Activated CD4-positive, alpha-beta T cell treated with anti-CD3 and anti-CD28 coated beads, Interleukin-2, Interleukin-6, amounts not matched to agents 100 ng/mL and 50 ng/mL, durations not matched to agents 16 hours and 8 hours (primary cell): Measurements from ENCODE around the gene HOXD10.

Experiments used
- DNase-seq: peaks from one replicate; pipeline ENCODE4 v3.0.0-alpha.2; 2020

Gene HOXD10

GRCh38 chr2:176107731-176108181 lies 8.8 kb upstream of the HOXD10 start:
- no peak for DNase-seq

GRCh38 chr2:176109192-176109901 lies 7.2 kb upstream of the HOXD10 start:
- no peak for DNase-seq

- DNase-seq = no peak
Measured at GRCh38 chr2:176109946-176110345, 6.6 kb upstream of the HOXD10 start.

GRCh38 chr2:176110415-176111308 lies 5.9 kb upstream of the HOXD10 start:
- no peak for DNase-seq

GRCh38 chr2:176111309-176111663 lies 5.3 kb upstream of the HOXD10 start:
- DNase-seq = peak; percentile 47

GRCh38 chr2:176111846-176112374 lies 4.7 kb upstream of the HOXD10 start:
- DNase-seq = no peak

- no peak for DNase-seq
Measured at GRCh38 chr2:176112375-176113302, 3.9 kb upstream of the HOXD10 start.

- no peak for DNase-seq
Measured at GRCh38 chr2:176114120-176114929, 2.3 kb upstream of the HOXD10 start.

- no peak for DNase-seq
Measured at GRCh38 chr2:176114930-176115625, 1.5 kb upstream of the HOXD10 start.

GRCh38 chr2:176117162-176117822 lies 714 bp downstream of the HOXD10 start:
- DNase-seq = no peak

GRCh38 chr2:176117823-176118371 lies 1.3 kb downstream of the HOXD10 start:
- no peak for DNase-seq

- peak; percentile 28 for DNase-seq
Measured at GRCh38 chr2:176118601-176119339, 2.2 kb downstream of the HOXD10 start.

- no peak for DNase-seq
Measured at GRCh38 chr2:176120364-176121189, 4.0 kb downstream of the HOXD10 start.

GRCh38 chr2:176121190-176122051 lies 4.8 kb downstream of the HOXD10 start:
- DNase-seq = no peak

GRCh38 chr2:176122052-176122682 lies 5.6 kb downstream of the HOXD10 start:
- no peak for DNase-seq

- DNase-seq = no peak
Measured at GRCh38 chr2:176122683-176123410, 6.3 kb downstream of the HOXD10 start, which contains the start of gene HOXD9. Gene HOXD9, plus strand, starts transcription at chr2:176122719. Its CDS starts 50 bp downstream, at chr2:176122769.
